ENCODE results near the gene SCAF1. TPM values are rescaled to one million over a fixed set of nuclear protein-coding genes. Genes with fewer than 3 reads are reported as not detected.

The SCAF1 gene
- total and polyA plus RNA-seq, 9 of the 15 experiments (the other 6 are each of a cell fraction or from before 2014, with no cell fraction given): 0.20 to 79.0 (median 4.9) TPM

DNA sequence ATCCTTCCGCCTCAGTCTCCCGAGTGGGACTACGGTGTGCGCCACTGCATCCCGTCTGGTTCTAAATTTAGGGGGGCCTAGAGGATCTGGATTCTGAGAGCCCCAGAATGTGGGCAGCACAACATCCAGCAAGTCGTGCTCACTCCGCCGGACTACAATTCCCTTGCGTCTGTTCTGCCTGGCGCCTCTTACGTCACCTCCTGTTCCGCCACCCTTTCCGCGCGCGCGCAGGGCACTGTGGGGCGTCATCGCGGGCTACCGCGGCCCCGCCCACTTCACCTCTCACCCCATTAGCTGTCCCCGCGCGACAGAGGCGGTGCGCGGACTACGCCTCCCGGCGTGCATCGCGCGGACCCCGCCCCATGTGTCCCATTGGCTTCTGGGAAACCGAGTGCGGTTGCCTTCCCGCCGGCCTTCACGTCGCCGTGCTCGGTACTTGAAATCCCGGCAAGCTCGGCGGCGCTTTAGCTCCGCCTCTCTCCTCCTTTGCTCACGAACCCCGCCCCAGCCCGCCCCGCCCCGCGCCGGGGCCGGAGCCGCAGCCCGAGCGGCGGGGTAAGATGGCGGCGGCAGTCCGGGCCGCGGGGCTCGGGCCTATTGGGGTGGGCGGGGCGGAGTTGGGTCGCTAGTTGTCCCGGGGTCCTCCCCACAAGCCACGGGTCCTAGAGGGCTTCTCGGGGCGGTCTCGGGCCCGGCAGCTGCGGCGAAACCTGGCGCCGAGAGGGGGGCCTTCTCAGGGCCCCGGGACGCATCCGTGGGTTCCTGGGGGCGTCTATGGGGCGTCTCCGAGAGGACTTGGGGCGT is at the start of gene SCAF1 (continued):
- TF ChIP-seq, protein P1, sequence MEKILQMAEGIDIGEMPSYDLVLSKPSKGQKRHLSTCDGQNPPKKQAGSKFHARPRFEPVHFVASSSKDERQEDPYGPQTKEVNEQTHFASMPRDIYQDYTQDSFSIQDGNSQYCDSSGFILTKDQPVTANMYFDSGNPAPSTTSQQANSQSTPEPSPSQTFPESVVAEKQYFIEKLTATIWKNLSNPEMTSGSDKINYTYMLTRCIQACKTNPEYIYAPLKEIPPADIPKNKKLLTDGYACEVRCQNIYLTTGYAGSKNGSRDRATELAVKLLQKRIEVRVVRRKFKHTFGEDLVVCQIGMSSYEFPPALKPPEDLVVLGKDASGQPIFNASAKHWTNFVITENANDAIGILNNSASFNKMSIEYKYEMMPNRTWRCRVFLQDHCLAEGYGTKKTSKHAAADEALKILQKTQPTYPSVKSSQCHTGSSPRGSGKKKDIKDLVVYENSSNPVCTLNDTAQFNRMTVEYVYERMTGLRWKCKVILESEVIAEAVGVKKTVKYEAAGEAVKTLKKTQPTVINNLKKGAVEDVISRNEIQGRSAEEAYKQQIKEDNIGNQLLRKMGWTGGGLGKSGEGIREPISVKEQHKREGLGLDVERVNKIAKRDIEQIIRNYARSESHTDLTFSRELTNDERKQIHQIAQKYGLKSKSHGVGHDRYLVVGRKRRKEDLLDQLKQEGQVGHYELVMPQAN (IDR thresholded peaks at IDR 0.05; ENCODE audit: borderline replicate concordance): no peak
- TF ChIP-seq, protein P2, sequence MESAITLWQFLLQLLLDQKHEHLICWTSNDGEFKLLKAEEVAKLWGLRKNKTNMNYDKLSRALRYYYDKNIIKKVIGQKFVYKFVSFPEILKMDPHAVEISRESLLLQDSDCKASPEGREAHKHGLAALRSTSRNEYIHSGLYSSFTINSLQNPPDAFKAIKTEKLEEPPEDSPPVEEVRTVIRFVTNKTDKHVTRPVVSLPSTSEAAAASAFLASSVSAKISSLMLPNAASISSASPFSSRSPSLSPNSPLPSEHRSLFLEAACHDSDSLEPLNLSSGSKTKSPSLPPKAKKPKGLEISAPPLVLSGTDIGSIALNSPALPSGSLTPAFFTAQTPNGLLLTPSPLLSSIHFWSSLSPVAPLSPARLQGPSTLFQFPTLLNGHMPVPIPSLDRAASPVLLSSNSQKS (CRISPR knock-in tag; IDR thresholded peaks at IDR 0.05): no peak
- TF ChIP-seq KDM1A (IDR thresholded peaks at IDR 0.05) (no peak), ZBTB17 (CRISPR knock-in tag; IDR thresholded peaks at IDR 0.05) (peak; percentile 51; the same call in 1 of the 2 replicates), BACH1 (tag; IDR thresholded peaks at IDR 0.05) (peak; percentile 79; the same call in 1 of the 2 replicates), TGIF2 (CRISPR knock-in tag; IDR thresholded peaks at IDR 0.05) (no peak), MIER1 (IDR thresholded peaks at IDR 0.05; ENCODE audit: low read depth) (no peak), ARID2 (IDR thresholded peaks at IDR 0.05) (no peak), ZNF830 (CRISPR knock-in tag; IDR thresholded peaks at IDR 0.05) (no peak), OTX1 (CRISPR knock-in tag; IDR thresholded peaks at IDR 0.05) (no peak), MXI1 (IDR thresholded peaks at IDR 0.05; ENCODE audit: low read depth, low read length) (peak; percentile 47; the same call in 1 of the 2 replicates), MECOM (CRISPR knock-in tag; IDR thresholded peaks at IDR 0.05) (no peak)
- TF ChIP-seq, protein P3, sequence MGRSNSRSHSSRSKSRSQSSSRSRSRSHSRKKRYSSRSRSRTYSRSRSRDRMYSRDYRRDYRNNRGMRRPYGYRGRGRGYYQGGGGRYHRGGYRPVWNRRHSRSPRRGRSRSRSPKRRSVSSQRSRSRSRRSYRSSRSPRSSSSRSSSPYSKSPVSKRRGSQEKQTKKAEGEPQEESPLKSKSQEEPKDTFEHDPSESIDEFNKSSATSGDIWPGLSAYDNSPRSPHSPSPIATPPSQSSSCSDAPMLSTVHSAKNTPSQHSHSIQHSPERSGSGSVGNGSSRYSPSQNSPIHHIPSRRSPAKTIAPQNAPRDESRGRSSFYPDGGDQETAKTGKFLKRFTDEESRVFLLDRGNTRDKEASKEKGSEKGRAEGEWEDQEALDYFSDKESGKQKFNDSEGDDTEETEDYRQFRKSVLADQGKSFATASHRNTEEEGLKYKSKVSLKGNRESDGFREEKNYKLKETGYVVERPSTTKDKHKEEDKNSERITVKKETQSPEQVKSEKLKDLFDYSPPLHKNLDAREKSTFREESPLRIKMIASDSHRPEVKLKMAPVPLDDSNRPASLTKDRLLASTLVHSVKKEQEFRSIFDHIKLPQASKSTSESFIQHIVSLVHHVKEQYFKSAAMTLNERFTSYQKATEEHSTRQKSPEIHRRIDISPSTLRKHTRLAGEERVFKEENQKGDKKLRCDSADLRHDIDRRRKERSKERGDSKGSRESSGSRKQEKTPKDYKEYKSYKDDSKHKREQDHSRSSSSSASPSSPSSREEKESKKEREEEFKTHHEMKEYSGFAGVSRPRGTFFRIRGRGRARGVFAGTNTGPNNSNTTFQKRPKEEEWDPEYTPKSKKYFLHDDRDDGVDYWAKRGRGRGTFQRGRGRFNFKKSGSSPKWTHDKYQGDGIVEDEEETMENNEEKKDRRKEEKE (IDR thresholded peaks at IDR 0.05; ENCODE audit: borderline replicate concordance in 1 of 2, control insufficient read depth in 1 of 2, low read depth in 2 of 2, low read length in 1 of 2): 0 out of 4 replicates have a peak, but pooled peaks of 1 of the 2 experiments have one; percentile 30
- TF ChIP-seq, protein P4, sequence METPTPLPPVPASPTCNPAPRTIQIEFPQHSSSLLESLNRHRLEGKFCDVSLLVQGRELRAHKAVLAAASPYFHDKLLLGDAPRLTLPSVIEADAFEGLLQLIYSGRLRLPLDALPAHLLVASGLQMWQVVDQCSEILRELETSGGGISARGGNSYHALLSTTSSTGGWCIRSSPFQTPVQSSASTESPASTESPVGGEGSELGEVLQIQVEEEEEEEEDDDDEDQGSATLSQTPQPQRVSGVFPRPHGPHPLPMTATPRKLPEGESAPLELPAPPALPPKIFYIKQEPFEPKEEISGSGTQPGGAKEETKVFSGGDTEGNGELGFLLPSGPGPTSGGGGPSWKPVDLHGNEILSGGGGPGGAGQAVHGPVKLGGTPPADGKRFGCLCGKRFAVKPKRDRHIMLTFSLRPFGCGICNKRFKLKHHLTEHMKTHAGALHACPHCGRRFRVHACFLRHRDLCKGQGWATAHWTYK (CRISPR knock-in tag; IDR thresholded peaks at IDR 0.05): peak; percentile 55; the same call in 1 of the 2 replicates
- TF ChIP-seq, protein P5, sequence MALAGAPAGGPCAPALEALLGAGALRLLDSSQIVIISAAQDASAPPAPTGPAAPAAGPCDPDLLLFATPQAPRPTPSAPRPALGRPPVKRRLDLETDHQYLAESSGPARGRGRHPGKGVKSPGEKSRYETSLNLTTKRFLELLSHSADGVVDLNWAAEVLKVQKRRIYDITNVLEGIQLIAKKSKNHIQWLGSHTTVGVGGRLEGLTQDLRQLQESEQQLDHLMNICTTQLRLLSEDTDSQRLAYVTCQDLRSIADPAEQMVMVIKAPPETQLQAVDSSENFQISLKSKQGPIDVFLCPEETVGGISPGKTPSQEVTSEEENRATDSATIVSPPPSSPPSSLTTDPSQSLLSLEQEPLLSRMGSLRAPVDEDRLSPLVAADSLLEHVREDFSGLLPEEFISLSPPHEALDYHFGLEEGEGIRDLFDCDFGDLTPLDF (CRISPR knock-in tag; IDR thresholded peaks at IDR 0.05): peak; percentile 92
- TF ChIP-seq, protein P6, sequence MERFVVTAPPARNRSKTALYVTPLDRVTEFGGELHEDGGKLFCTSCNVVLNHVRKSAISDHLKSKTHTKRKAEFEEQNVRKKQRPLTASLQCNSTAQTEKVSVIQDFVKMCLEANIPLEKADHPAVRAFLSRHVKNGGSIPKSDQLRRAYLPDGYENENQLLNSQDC (CRISPR knock-in tag; IDR thresholded peaks at IDR 0.05): no peak

Measured in K562 (cell line).